Ishikawa (cell line): ENCODE data around the gene KDR.

Source experiments
- CEBPB ChIP-seq: IDR thresholded peaks from 2 replicates; pipeline ENCODE4 v1.6.1; 2012
- CREB1 ChIP-seq: IDR thresholded peaks from 2 replicates; pipeline ENCODE4 v1.6.1; 2012; ENCODE audit warnings: low read depth
- EGR1 ChIP-seq: IDR thresholded peaks from 2 replicates; pipeline ENCODE4 v1.6.1; 2012
- EP300 ChIP-seq: IDR thresholded peaks from 2 replicates; pipeline ENCODE4 v1.6.1; 2012; ENCODE audit warnings: borderline replicate concordance
- FOXM1 ChIP-seq: IDR thresholded peaks from 2 replicates; pipeline ENCODE4 v1.6.1; 2012; ENCODE audit warnings: low read depth, borderline replicate concordance
- NFIC ChIP-seq: IDR thresholded peaks from 2 replicates; pipeline ENCODE4 v1.6.1; 2012
- RAD21 ChIP-seq: IDR thresholded peaks from 2 replicates; pipeline ENCODE4 v1.6.1; 2012; ENCODE audit warnings: low read depth
- REST ChIP-seq: IDR thresholded peaks from 2 replicates; pipeline ENCODE4 v1.6.1; 2012; ENCODE audit warnings: low read depth, mild to moderate bottlenecking
- TAF1 ChIP-seq: IDR thresholded peaks from 2 replicates; pipeline ENCODE4 v1.6.1; 2012; ENCODE audit warnings: low read depth, mild to moderate bottlenecking
- TCF12 ChIP-seq: IDR thresholded peaks from 2 replicates; pipeline ENCODE4 v1.6.1; 2012; ENCODE audit warnings: low read depth
- TEAD4 ChIP-seq: IDR thresholded peaks from 2 replicates; pipeline ENCODE4 v1.6.1; 2012
- YY1 ChIP-seq: IDR thresholded peaks from 2 replicates; pipeline ENCODE4 v1.6.1; 2012; ENCODE audit warnings: low read depth
- ZBTB7A ChIP-seq: IDR thresholded peaks from 2 replicates; pipeline ENCODE4 v1.6.1; 2012; ENCODE audit warnings: low read depth
- TF ChIP-seq, protein P1 (sequence below): IDR thresholded peaks from 2 replicates; pipeline ENCODE4 v1.6.1; 2012
- TF ChIP-seq, protein P2 (sequence below): IDR thresholded peaks from 2 replicates; pipeline ENCODE4 v1.6.1; 2012

KDR gene

GRCh38 chr4:55030589-55030988 lies 94.8 kb downstream of the KDR start:
- TF ChIP-seq FOXM1 (no peak), NFIC (no peak), ZBTB7A (no peak), TEAD4 (no peak), YY1 (no peak), TCF12 (no peak), CREB1 (no peak), RAD21 (no peak), EP300 (no peak), REST (no peak), EGR1 (no peak), TAF1 (no peak), CEBPB (no peak)
- TF ChIP-seq, protein P1, sequence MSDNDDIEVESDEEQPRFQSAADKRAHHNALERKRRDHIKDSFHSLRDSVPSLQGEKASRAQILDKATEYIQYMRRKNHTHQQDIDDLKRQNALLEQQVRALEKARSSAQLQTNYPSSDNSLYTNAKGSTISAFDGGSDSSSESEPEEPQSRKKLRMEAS: no peak
- TF ChIP-seq, protein P2, sequence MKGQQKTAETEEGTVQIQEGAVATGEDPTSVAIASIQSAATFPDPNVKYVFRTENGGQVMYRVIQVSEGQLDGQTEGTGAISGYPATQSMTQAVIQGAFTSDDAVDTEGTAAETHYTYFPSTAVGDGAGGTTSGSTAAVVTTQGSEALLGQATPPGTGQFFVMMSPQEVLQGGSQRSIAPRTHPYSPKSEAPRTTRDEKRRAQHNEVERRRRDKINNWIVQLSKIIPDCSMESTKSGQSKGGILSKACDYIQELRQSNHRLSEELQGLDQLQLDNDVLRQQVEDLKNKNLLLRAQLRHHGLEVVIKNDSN: no peak

DNA sequence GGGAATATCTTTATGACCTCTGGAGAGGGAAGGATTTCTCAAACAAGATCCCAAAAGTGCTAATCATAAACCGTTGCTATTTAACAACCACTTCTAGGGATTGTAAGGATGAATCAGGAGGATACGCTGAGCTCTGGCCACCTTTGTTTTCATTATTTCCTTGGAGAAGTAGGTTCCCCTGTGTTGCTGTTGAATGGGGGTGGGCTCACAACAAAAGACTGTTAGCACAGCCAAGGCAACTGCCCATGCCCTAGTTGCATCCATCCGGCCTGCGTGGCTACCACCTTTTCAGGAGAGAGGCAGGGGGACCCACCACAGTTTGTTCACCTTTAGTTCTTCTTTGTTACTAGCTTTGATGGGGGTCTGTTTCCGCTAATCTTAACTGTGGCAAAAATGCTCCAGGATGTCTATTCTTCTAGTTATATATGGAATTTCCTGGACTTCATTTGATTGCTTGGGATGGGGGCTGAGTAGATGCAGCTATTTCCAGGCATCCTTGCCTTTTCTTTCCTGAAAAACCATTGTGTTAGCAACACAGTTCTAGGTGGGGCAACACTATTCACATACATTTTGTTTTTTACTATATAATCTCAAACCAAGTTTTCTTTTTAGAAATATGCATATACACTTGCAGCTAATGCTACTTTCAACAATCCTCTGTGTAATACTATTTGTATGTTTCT lies 95.4 kb downstream of the KDR start:
- no peak for TF ChIP-seq EGR1
- no peak for TF ChIP-seq TEAD4
- no peak for TF ChIP-seq CEBPB
- TF ChIP-seq FOXM1: no peak
- no peak for TF ChIP-seq TAF1
- TF ChIP-seq EP300: no peak
- TF ChIP-seq YY1: no peak
- TF ChIP-seq, protein P1: no peak
- no peak for TF ChIP-seq NFIC
- TF ChIP-seq CREB1: no peak
- TF ChIP-seq TCF12: no peak
- TF ChIP-seq REST: no peak
- TF ChIP-seq RAD21: no peak
- no peak for TF ChIP-seq ZBTB7A
- TF ChIP-seq, protein P2: no peak

DNA sequence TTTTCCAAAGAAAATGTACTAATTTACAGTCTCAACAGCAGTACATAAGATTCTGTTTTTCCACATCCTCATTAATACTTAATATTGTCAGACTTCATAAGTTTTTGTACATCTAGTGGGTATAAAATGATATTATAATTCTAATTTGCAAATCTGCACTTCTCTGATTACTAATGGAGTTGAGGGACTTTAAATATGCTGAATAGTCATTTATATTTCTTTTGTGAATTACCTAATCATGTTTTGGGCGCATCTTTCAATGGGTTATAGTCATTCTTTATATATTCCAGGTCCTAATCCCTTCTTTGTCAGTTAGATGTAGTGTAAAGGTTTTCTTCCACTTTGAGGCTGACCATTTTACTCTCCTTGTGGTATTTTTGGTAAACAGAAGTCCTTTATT lies 96.1 kb downstream of the KDR start:
- TF ChIP-seq TAF1 (no peak), TEAD4 (no peak), ZBTB7A (no peak), CREB1 (no peak), RAD21 (no peak), REST (no peak), CEBPB (no peak), FOXM1 (no peak)
- TF ChIP-seq, protein P1: no peak
- TF ChIP-seq, protein P2: no peak
